HG03280 (cell line): ENCODE measurements around the gene ADGRV1.
"Not testable (repeated sequence)": the region's sequence is repeated elsewhere in the genome, so short reads cannot be mapped to it uniquely, and the experiment has no call there.

Experiments
- ATAC-seq: cut with Tn5 transposase; IDR thresholded peaks from one replicate; pipeline ENCODE4 v1.9.1; 2021; ENCODE audit warnings: mild to moderate bottlenecking, moderate library complexity; ENCODE audit not compliant: unreplicated experiment

Gene ADGRV1

DNA sequence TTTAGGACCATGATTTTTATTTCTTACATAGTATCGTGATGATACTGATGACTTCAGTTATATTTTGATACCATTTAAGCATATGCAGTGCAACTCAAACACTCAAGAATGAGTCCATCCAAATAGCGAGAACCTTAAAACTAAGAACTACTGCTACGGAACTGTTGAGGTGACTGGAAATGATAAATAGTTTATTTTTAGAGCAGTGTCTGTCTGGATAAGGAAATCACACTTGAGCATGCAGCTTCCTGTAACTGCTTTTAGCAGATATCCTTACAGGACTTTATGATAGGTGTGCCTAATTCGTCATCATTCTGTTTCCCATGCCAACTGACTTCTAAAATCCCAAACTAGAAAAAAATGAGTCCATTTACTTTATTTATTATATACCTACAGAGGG, 85.5 kb downstream of the ADGRV1 start:
- ATAC-seq = no peak

DNA sequence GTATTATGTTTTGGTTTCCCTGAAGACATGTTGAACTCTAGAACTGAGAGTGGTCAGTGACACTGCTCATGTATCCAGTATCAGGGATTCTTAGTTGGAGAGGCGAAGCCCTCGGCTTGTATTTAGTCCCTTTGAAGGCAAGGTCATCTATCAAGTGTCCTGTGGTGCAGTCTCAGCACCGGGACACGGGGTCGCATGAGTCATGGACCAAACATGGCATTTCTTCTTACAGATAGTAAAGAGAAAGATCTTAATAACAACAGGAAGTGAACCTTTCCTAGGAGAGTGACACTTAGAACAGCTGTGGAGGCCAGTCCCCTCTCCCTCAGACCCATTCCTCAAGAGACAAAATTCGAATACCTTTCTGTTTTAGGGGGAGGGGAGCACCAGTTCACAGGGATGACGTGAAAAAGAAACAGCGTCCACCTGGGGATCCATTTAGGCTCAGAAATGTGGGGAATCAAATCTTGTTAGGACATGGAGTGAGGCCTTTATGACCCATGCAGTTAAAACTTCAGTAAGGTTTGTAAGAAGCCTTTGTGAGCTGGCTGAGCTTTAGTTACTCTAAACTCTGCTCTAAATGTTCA, 86.5 kb downstream of the ADGRV1 start:
- ATAC-seq = no peak

DNA sequence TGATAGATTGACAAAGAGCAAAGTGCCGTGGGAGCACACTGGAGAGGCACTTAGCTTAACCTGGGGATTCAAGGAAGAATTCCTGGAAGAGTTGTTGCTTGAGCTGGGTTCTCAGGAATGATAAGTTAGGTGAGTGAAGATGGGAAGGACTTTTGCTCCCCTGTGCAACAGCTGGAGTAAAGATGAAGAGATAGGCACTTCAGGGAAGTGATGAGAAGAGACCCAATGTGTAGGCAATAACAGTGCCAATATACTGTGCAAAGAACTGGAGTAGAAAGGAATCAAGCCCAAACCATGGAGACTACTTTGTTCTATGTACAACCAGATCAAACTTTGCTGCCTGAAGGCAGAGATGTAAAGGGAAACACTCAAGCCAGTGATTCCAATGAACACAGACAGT, 92.2 kb downstream of the ADGRV1 start:
- no peak for ATAC-seq

DNA sequence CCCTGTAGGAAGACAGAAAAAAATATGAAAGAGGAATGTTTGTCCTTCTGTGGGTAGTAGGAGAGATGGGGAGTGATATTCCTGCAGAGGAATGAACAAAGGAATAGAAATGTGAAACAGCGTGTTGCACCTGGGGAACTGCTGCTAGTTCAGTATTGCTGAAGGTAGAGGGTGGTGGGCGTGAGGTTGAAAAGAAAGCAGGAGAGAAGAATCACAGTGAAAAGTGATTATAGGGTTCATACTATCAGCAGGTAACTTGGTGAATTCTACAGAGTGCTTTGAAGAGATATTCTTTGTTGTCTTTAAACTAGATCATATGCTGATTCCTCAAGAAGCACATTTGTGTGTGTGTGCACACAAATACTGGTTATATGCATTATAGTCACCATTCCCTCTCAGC, 95.6 kb downstream of the ADGRV1 start:
- no peak for ATAC-seq

DNA sequence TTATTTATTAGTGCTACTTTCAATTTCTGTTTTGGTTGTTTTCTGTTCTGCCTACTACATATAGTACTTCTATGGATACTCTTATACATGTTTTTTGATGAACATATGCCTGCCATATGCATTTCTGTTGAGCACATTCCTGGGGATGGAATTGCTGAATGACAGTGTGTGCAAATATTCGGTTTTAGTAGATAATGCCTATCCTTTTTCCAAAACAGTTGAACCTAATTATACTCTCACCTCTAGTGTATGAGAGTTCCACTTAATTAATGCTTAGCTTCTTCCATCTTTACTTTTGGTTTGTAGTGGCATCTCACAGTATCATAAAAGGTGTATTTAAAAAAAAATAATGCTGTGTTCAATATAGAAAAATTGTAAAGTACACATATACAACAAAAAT, 96.8 kb downstream of the ADGRV1 start:
- ATAC-seq = no peak

DNA sequence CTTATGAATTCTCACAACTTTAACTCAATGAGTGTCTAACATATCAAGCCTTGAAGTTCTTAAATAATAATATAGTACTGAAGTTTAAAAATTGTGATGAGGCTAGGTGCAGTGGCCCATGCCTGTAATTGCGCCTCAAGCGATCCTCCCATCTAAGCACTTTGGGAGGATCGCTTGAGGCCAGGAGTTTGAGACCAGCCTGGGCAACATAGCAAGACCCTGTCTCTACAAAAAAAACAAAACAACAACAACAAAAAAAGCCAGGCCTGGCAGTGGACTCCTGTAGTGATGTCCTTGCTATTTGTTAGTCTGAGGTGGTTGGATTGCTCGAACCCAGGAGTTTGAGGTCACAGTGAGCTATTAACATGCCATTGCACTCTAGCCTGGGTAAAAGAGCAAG, 98.4 kb downstream of the ADGRV1 start:
- no peak for ATAC-seq

DNA sequence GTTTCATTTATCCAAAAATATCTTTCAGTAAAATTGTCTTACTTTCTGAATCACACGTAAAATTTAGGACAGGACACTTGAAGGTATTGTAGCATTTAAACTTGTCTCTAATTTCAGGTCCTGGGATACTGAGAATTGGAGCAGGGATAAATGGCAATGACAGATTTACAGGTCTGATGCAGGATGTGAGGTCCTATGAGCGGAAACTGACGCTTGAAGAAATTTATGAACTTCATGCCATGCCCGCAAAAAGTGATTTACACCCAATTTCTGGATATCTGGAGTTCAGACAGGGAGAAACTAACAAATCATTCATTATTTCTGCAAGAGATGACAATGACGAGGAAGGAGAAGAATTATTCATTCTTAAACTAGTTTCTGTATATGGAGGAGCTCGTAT, 99.2 kb downstream of the ADGRV1 start:
- ATAC-seq = no peak

DNA sequence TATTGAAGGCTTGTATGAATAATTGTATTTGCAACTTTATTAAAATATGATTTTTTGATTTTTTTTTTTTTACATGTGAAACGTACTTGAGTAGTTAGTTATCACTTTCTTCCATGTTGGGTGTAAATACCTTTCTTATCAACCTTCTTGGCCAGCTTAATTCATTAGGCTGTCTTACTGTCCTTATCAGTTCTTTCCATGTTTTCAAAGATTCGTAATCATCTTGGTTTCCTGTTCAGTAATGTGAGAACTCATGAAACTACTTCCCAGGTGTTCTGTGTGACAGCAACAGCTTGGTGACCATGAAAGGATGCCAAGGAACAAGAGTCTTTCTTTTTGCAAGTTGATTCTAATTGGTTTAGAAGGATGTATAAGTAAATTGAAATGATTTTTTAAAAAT, 100.0 kb downstream of the ADGRV1 start:
- ATAC-seq = no peak

DNA sequence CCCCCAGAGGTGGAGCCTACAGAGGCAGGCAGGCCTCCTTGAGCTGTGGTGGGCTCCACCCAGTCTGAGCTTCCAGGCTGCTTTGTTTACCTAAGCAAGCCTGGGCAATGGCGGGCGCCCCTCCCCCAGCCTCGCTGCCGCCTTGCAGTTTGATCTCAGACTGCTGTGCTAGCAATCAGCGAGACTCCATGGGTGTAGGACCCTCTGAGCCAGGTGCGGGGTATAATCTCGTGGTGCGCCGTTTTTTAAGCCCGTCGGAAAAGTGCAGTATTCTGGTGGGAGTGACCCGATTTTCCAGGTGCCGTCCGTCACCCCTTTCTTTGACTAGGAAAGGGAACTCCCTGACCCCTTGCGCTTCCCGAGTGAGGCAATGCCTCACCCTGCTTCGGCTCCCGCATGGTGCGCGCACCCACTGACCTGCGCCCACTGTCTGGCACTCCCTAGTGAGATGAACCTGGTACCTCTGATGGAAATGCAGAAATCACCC, 109.5 kb downstream of the ADGRV1 start:
- ATAC-seq = not testable (repeated sequence)

DNA sequence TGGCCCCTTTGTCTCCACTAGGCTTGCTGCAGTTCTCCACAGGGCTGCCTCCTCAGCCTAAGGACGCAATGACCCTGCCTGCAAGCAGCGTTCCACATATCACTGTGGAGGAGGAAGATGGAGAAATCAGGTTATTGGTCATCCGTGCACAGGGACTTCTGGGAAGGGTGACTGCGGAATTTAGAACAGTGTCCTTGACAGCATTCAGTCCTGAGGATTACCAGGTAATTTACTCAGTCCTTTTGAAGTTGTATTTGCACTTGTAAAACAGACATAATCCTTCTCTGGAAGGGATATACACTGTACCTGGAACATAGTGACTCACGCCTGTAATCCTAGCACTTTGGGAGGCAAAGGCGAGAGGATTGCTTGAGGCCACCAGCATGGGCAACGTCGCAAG, 116.6 kb downstream of the ADGRV1 start:
- no peak for ATAC-seq

DNA sequence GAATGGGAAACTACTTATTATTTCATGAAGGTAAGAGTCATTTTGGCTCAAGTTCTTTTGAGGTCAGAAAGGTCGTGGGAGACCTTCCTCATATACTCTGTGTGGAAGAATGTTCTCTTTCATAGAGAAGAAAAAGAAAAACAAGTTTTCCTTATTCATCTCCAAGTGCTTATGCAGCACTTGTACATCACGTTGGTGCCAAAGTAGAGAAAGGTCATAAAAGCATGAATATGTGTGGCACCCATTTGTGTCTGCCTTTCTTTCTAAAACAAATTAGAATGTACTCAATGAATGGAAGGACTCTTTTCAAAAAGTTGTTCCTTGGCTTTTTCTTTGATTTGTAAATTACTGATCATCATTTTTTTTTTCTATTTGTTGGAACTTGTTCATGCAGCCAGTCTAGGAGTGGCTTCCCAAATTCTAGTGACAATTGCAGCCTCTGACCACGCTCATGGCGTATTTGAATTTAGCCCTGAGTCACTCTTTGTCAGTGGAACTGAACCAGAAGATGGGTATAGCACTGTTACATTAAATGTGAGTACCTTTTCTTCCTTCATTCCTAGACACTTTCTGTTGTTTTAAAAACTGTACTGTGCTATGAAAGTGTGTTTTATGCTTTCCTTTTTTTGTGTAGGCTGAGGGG, 122.4 kb downstream of the ADGRV1 start:
- no peak for ATAC-seq

DNA sequence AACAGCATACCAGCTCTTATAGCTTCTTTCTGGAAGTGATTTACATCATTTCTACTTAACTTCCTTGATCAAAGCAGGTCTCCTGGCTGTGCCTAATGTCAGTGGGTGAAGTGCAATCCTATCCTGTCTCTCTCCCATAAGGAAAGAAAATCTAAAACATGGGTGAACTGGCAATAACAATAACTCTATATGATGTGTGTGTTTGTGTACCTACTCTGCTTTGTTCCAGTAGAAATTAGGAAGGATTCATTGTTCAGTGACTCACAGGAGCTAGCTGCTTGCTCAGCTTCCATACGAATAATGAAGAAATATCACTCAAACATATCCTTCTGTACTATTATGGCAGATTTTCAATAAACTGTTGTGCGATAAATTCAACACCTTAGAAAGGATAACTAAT, 123.7 kb downstream of the ADGRV1 start:
- ATAC-seq = no peak

DNA sequence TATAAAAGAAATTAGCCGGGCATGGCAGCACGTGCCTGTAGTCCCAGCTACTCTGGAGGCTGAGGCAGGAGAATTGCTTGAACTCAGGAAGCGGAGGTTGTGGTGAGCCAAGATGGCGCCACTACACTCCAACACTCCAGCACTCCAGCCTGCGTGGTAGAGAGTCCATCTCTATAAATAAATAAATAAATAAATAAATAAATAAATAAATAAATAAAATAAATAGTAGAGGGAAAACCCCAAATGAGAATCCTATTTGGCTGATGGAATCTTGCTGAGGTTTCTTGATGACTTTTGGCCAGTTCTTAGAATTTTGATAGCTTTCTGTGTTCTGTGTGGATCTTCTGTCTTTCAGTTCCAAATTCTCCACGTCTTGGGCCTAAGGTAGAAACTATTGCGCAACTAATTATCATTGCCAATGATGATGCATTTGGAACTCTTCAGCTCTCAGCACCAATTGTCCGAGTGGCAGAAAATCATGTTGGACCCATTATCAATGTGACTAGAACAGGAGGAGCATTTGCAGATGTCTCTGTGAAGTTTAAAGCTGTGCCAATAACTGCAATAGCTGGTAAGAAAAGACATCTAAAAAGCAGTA, 126.9 kb downstream of the ADGRV1 start:
- ATAC-seq = no peak

DNA sequence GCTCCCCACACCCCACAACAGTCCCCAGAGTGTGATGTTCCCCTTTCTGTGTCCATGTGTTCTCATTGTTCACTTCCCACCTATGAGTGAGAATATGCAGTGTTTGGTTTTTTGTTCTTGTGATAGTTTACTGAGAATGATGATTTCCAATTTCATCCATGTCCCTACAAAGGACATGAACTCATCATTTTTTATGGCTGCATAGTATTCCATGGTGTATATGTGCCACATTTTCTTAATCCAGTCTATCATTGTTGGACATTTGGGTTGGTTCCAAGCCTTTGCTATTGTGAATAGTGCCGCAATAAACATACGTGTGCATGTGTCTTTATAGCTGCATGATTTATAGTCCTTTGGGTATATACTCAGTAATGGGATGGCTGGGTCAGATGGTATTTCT, 127.8 kb downstream of the ADGRV1 start:
- ATAC-seq = not testable (repeated sequence)

DNA sequence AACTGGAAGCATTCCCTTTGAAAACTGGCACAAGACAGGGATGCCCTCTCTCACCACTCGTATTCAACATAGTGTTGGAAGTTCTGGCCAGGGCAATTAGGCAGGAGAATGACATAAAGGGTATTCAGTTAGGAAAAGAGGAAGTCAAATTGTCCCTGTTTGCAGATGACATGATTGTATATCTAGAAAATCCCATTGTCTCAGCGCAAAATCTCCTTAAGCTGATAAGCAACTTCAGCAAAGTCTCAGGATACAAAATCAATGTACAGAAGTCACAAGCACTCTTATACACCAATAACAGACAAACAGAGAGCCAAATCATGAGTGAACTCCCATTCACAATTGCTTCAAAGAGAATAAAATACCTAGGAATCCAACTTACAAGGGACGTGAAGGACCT, 128.9 kb downstream of the ADGRV1 start:
- not testable (repeated sequence) for ATAC-seq

DNA sequence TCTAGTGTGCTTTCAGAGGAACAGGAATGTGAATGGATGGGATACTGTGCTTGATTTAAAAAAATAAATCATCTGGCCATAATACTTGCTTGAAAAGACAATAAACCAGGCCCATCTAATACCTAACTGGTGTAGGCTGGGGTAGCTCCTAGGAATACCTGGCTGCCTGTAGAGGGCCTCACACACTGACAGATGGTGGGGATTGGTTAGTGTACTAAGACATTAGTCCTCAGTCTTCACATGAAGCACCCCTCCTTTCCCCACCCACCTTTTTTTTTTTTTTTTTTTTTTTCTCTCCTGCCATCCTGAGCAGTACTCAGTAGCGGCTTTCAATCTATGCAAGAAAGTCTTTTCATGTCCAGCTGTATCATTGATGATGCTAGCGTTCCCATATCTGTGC, 130.5 kb downstream of the ADGRV1 start:
- no peak for ATAC-seq

DNA sequence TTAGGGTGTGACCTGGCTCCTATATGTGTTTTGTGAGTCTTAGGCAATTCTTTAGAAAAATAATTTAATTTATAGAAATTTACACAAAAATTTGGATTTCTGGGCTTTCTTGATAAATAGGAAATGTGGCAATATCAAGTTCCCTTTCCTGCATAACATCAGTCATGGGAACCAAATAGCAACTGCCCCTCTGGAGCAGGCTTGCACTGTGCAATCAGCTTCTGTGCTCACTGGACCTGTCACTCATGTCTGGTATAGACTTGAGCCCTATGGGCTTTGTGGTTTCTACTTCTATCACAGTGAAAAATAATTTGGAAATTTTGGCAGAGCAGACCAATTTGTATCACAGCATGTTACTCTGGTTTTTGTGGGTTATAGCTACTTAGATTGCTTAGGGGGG, 131.7 kb downstream of the ADGRV1 start:
- no peak for ATAC-seq

DNA sequence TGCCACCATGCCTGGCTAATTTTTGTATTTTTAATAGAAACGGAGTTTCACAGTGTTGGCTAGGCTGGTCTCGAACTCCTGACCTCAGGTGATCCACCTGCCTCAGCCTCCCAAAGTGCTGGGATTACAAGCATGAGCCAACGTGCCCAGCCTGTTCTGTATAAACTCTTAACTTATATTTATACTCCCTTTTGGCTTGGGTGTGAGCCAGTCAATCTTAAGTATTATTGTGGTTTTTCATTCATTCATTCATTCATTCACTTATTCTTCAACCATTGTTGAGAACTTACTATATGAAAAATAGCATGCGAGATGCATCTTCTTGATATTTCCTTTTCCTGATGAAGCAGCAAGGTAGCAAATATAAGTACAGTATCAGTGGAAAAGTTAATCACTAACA, 132.9 kb downstream of the ADGRV1 start:
- no peak for ATAC-seq

DNA sequence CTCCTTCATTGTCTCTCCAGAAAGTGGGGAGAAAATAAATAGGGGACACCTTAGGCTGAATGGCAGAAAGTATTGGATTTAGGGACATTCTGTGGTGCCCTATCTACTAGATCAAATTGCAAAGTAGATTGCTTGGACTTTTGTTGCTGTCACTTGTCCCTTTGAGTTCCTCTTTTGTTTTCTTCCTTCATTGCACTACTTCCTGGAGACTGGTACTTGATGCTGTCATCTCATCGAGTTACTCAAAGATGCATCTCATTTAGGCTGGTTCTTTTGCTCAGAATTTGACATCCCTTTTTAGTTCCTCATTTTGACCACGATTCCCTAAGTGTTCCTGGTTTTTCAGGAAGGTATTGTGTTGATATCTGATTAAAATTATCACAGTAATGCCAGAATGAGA, 137.6 kb downstream of the ADGRV1 start:
- ATAC-seq = no peak

DNA sequence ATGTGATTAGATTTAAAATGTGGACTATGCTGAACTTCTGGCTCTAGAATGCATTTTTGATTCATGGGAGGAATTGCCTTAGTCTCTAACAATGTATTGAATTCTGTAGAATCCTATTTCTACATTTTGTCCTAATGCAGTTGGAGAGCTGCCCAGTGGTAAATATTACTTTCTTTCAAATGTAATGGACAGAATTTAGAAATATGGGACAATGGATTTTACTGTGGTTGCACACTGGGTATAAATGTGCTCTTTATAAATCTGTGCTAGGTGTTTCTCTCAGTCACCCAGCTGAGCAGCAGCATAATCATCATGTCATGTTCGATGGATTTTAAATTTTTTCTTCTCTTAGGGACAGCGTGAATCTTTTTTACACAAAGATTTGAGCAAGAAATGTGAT, 141.7 kb downstream of the ADGRV1 start:
- ATAC-seq = no peak

DNA sequence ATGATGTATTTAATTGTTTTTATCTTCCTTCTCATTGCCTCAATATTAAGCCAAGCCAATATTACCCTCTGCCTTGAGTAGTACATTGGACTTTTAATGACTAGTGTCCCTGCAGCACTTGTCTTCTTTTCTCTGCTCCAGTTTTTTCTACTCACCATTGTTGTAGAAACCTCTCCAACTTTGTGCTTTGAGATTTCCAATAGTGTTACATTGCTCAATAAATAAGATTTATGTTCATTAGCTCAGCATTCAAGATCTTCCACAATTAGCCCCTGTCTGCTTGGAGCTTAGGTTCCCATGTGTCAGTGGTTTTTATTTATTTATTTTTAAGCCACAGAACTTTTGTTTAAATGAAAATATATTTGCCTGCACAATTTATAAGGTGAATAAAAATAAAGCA, 145.3 kb downstream of the ADGRV1 start:
- no peak for ATAC-seq

DNA sequence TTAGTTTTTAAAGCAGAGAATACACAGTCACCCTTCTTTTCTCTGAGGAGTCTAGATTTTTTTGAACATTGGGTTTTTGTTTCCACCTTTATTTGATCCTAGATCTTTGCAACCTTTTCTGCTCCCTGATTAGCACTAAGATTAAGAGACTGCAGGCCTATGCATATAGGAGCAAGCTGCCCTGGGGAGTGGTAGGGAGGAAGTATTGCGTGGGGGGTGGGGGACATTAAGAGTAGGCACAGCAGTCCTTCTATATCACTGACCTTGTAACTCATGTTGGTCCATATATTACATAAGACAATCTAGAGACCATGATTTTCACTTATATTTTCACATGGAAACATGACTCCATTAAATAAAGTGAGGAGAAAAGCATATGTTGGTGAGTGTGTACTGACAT, 149.1 kb downstream of the ADGRV1 start:
- ATAC-seq = no peak
